Small intestine (tissue), 7 donors: Measurements from ENCODE around the gene NUTM2D. TPM values are rescaled to one million over a fixed set of nuclear protein-coding genes. Genes with fewer than 3 reads are reported as not detected.
A peak's percentile ranks its signal among the peaks of the same experiment; 100 is the strongest.
"Not testable (repeated sequence)": the region's sequence is repeated elsewhere in the genome, so short reads cannot be mapped to it uniquely, and the experiment has no call there.

Source experiments
- DNase-seq, 2 donors: peaks; one replicate each; pipeline versions ENCODE4 v3.0.0 to v3.0.0-alpha.2; 2013
- FAIRE-seq: peaks from 2 replicates; lab custom pipeline; 2012; peaks lifted over from hg19 to GRCh38; lab: Jason Lieb, UNC
- H3K27ac ChIP-seq, 3 donors: one replicate each; pipeline ENCODE4 v1.5.1; 2013; ENCODE audit warnings: low read length in 2 of 3, mild to moderate bottlenecking in 2 of 3, control low read depth in 1 of 3, inconsistent platforms in 1 of 3, low read depth in 1 of 3, moderate library complexity in 1 of 3
- H3K27me3 ChIP-seq, 3 donors: one replicate each; pipeline ENCODE4 v1.6.1; 2013; ENCODE audit warnings: low read length in 3 of 3, inconsistent platforms in 1 of 3; ENCODE audit not compliant: control insufficient read depth in 3 of 3, insufficient read depth in 3 of 3
- H3K36me3 ChIP-seq, 3 donors: one replicate each; pipeline ENCODE4 v1.6.1; 2013; ENCODE audit warnings: low read length in 3 of 3, inconsistent platforms in 1 of 3, low read depth in 1 of 3, mild to moderate bottlenecking in 1 of 3, moderate library complexity in 1 of 3; ENCODE audit not compliant: control insufficient read depth in 3 of 3, insufficient read depth in 2 of 3
- H3K4me1 ChIP-seq, 3 donors: one replicate each; pipeline ENCODE4 v1.6.1; 2013; ENCODE audit warnings: low read length in 2 of 3, inconsistent platforms in 1 of 3, low read depth in 1 of 3, mild to moderate bottlenecking in 1 of 3, moderate library complexity in 1 of 3; ENCODE audit not compliant: control insufficient read depth in 3 of 3, insufficient read depth in 2 of 3
- H3K4me3 ChIP-seq, 3 donors: one replicate each; pipeline ENCODE4 v1.5.1; 2013; ENCODE audit warnings: low read length in 3 of 3, control low read depth in 1 of 3, inconsistent platforms in 1 of 3, low read depth in 1 of 3, mild to moderate bottlenecking in 1 of 3, moderate library complexity in 1 of 3
- H3K9me3 ChIP-seq, 2 donors: one replicate each; pipeline ENCODE4 v1.6.1; 2013; ENCODE audit warnings: low read depth in 1 of 2, low read length in 1 of 2; ENCODE audit not compliant: control insufficient read depth in 2 of 2, insufficient read depth in 1 of 2
- WGBS, 3 donors: extraction: QIAGEN DNeasy Blood & Tissue Kit; methylation state at CpG; one replicate each; pipeline ENCODE4 v1.1.7; 2013; 5-methylcytosine and 5-hydroxymethylcytosine counted together
- polyA plus RNA-seq, 4 donors: library from polyadenylated mRNA; stranded (reverse) in 3 of 4; unstranded in 1 of 4; fragments of 200-250 nt in 3 of 4; fragments of 120-200 nt in 1 of 4; gene quantifications; one replicate each; pipeline versions ENCODE4 v1.2.1 to v1.2.3, GENCODE V29; 2013
- donor health status: healthy with polysubstance abuse.
- donor health status: control.
- donor health status: control.
- donor health status: Bipolar disorder and iron deficiency.
- donor health status: healthy.

The NUTM2D gene
- polyA plus RNA-seq, 4 donors, result 2.0 to 2.9 (median 2.4) TPM

DNA sequence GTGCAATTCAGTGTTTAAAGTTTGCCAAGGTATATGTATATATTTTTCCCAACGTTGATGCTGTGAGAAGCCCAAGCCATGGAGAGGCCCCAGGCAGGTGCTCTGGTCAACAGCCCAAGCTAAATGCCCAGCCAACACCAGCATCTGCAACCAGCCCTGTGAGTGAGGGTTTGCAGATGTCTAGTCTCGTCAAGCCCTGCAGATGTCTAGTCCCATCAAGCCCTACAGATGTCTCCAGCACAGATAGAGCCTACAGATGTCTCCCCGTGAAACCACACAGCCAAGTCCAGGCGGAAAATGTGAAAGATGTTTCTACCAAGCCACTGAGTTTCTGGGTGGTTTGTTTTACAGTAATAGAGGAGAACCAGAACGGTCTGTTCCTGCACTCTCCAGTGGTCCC, 26.7 kb downstream of the NUTM2D start:
- H3K4me3 ChIP-seq, H3K9me3 ChIP-seq, DNase-seq, H3K36me3 ChIP-seq, FAIRE-seq, H3K4me1 ChIP-seq, H3K27me3 ChIP-seq, H3K27ac ChIP-seq: not testable (repeated sequence)
- WGBS, 3 donors, result 82 to 92% (median 82%) methylated on average over 3 to 4 of the region's 5 CpGs

DNA sequence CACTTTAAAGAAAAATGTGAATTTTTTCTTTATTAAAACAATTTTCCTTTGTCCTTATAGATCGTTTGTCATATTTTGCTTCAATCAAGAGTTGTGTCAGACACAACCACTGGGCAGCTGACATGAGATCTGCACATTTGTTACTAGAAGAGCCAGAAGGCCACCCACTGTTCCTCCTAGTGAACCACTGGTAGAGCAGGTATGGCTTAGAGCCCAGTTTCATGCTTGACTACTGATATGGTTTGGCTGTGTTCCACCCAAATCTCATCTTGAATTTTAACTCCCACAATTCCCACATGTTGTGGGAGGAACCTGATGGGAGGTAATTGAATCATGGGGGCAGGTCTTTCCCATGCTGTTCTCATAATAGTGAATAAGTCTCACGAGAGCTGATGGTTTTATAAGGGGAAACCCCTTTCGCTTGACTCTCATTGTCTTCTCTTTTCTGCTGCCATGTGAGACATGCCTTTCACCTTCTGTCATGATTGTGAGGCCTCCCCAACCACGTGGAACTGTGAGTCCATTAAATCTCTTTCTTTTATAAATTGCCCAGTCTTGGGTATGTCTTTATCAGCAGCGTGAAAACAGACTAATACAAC, 28.3 kb downstream of the NUTM2D start:
- 45 to 61% (median 58%) methylated on average over 3 to 4 of the region's 5 CpGs for WGBS, 3 donors
- H3K4me1 ChIP-seq, H3K4me3 ChIP-seq, H3K36me3 ChIP-seq, H3K27ac ChIP-seq, DNase-seq, H3K27me3 ChIP-seq, FAIRE-seq, H3K9me3 ChIP-seq: not testable (repeated sequence)

DNA sequence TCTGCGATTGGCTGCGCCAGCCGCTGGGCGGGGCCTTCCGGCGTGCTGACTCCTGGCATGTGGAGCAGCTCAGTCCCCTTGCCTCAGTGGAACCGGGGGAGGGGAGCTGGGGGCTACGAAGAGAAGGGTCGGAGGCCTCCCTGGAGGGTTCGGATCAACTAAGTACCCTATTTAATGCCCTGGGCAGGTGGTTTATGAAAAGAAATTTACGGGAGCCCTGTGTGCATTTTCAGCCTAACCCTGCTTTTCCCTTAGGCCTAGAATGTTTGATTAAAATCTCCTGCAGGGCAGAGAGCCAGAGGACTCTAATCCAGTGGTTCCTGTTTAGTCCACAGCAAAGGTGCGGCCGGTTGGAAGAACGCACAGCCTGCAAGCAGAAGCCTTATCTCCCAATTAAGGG, 33.8 kb downstream of the NUTM2D start:
- not testable (repeated sequence) for H3K9me3 ChIP-seq, H3K4me1 ChIP-seq, H3K36me3 ChIP-seq, DNase-seq, H3K4me3 ChIP-seq, FAIRE-seq, H3K27me3 ChIP-seq, H3K27ac ChIP-seq
- 52 to 59% (median 56%) methylated on average over 3 to 13 of the region's 14 CpGs for WGBS, 3 donors

DNA sequence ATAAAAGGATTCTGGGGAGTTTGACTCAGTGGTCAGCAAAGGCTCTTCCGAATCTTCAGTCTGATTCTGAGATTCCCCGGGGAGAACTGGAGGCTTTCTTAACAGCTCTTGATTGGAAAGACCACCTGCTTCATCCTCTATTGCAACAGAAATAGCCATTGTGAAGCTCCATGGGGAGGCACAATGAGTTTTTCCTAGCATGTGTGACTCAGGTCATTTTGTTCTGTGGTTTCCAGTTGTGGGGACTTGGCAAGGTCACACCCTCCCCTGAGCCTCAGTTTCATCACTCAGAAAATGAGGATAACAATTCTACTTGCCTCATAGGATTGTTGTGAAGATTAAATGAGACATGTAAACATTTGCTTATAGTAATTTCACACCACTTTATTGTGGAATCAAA, 38.7 kb downstream of the NUTM2D start:
- not testable (repeated sequence) for H3K9me3 ChIP-seq, DNase-seq, H3K4me1 ChIP-seq, FAIRE-seq, H3K36me3 ChIP-seq, H3K27ac ChIP-seq, H3K27me3 ChIP-seq, H3K4me3 ChIP-seq
- WGBS, 3 donors, result 90 to 95% (median 90%) methylated on average over 2 of the region's 2 CpGs

DNA sequence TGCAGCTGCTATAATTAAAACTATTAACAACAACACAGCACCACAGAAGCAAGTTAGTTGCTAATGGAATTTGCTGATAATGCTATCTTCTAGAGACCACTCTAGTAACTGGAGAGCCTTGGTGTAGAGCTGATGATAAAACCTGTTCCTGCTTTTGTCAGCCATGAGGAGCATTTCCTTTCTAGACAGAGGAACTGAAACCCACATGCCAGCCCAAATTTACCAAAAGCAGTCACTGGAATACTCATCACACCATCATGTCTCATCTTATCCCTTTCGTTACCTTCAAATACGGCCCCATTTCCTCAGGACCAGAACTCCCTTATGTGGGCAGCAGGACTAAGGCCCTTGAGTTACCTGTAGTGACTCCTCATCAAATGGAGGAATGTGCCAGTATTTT, 40.9 kb downstream of the NUTM2D start:
- not testable (repeated sequence) for H3K4me3 ChIP-seq, H3K27me3 ChIP-seq, H3K27ac ChIP-seq, DNase-seq, FAIRE-seq, H3K4me1 ChIP-seq, H3K36me3 ChIP-seq, H3K9me3 ChIP-seq
- 78 to 100% methylated on average over 1 of the region's 2 CpGs; no CpG with 5 or more reads in 1 of the 3 donors for WGBS, 3 donors

DNA sequence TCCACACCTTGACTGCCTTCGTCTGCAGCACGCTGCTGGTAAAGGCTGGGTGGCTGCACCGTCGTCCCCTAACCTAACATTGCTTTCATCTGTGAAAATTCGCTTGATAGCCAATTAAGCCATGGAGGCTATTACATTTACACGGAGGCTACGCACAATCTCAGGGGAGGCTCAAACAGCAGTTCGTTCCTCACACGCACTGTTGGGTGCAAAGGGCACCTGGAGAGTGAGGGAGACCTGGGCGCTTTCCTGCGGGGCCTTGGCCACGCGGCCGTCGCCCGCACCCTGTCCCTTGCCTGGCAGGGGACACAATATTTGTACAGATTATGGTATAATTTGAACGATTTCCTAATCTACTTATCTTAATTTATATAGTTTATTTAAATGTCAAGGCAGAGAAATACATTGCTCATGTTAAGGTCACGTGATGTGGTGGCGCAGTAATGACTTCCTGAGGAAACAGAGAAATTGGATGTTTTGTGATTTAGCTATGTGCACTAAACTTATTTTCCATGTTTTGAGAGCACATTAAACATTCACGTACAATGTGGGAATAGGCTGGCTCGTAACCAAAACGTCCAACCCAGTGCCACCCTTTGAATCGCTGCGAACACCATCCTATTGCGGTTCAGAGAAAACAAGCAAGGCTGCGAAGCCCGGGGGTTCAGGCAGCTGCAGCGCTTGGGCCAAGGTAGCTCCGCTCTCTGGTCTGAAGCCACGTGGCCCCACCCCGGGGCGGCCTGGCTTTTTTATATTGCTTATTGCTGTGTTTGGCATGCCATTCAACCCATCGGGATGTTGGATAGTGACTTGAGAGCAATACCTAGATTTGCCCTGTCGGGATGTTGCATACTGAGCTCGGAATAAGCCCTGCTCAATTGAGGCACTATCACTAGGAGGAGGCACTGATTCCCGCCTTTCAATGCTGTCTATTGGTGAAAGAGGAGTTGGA, 50.2 kb downstream of the NUTM2D start:
- FAIRE-seq, H3K27me3 ChIP-seq, H3K36me3 ChIP-seq, H3K4me1 ChIP-seq, H3K9me3 ChIP-seq: not testable (repeated sequence)
- WGBS, 3 donors, result 33 to 45% (median 43%) methylated on average over 29 to 34 of the region's 36 CpGs
- Histone ChIP-seq H3K4me3 (peak overlapping the region in 1 of 3 donors; percentile 26), H3K27ac (peak overlapping the region in 1 of 3 donors; percentile 38)
- DNase-seq, result peak; percentile 17 to 49

DNA sequence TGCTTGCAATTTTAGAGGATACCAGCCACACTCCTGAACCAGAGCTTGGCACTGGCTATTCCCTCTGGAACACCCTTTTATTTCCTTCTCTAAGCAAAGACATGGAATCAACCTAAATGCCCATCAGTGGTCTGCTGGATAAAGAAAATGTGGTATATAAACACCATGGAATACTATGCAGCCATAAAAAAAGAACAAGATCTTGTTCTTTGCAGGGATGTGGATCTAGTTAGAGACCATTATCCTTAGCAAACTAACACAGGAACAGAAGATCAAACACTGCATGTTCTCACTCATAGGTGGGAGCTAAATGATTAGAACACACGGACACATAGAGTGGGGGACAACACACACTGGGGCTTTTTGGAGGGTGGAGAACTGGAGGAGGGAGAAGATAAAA, 56.4 kb downstream of the NUTM2D start:
- H3K9me3 ChIP-seq, FAIRE-seq, H3K36me3 ChIP-seq, DNase-seq, H3K4me1 ChIP-seq, H3K4me3 ChIP-seq, H3K27me3 ChIP-seq, H3K27ac ChIP-seq: not testable (repeated sequence)
- 93 to 96% (median 96%) methylated on average over 1 of the region's 1 CpG for WGBS, 3 donors
